ENCODE measurements around the gene TIGD4. TPM values are rescaled to one million over a fixed set of nuclear protein-coding genes. Genes with fewer than 3 reads are reported as not detected.

Gene TIGD4
- total RNA-seq, result 0.17 and 0.29 TPM in 2 replicates

DNA sequence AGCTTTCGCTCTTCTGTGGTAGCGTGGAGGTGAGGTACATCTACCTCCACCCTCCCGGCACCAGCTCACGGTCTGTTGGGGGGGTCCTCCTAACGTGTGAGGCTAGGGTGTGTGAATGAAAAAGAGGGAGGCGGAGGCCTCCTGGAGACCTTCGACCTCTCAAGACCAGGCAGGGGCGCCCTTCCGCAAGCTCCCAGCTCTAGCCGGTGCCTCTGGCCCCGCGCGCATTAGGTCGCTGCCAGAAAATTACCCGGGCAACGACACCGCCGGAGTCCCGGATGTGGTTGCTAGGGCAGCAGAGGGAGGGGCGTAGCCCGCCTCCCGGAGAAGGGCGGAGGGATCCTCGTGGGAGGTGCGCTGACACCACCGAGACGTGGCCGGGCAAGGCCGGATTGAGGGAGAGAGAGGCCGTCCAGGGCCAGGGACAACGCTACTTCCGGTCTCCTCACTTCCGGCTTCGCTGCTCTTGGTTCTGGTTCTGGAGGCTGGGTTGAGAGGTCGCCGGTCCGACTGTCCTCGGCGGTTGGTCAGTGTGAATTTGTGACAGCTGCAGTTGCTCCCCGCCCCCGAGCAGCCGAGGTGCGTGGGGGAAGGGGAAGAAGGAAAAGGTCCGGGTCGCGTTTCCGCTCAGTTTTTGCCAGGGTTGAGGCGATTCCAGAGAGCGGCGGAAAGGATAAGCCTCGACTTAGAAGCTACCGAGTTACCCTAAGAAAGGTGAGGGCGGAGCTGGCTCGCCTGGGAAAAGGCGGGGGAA, at the start of gene TIGD4, which contains the start of gene ARFIP1:
Gene TIGD4 (minus strand): TSS at position 218 of the 754 bp plus-strand sequence. CDS start 8,726 bp downstream, outside the sequence.
Gene ARFIP1 (plus strand): TSS at position 442 of the 754 bp plus-strand sequence. CDS start 49,680 bp downstream, outside the sequence.

Other genes with a start within 250 kb of the TIGD4 start
- gene FBXW7, start 243.6 kb downstream of the TIGD4 start, total RNA-seq, result 59.5 and 67.2 TPM in 2 replicates
- gene TMEM154, start 99.7 kb downstream of the TIGD4 start, total RNA-seq, result 0.83 and 2.8 TPM in 2 replicates
- gene ARFIP1, start 224 bp upstream of the TIGD4 start, total RNA-seq, result 43.8 and 61.2 TPM in 2 replicates
- gene FHDC1, start 156.6 kb upstream of the TIGD4 start, total RNA-seq, result under 0.01 and 0.17 TPM in 2 replicates

Data from smooth muscle cell of trachea (primary cell).